ENCODE results near the gene ZNF660.
"Not testable (repeated sequence)": the region's sequence is repeated elsewhere in the genome, so short reads cannot be mapped to it uniquely, and the experiment has no call there.

Gene ZNF660

DNA sequence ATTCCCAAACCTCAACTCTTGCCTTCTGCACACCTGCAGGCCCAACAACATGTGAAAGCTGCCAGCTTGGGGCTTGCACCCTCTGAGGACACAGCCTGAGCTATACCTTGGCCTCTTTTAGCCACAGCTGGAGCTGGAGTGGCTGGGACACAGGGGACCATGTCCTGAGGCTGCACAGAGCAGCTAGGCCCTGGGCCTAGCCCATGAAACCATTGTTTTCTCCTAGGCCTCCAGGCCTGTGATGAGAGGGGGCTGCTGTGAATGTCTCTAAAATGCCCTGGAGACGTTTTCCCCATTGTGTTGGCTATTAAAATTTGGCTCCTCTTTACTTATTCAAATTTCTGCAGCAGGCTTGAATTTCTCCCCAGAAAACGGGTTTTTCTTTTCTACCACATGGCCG lies 22.6 kb upstream of the ZNF660 start:
- no peak overlapping the region for H3K4me3 ChIP-seq (ENCODE audit: low read depth, low read length)
- TF ChIP-seq CTCF (IDR thresholded peaks at IDR 0.05; ENCODE audit: low read depth, low read length) = no peak

GRCh38 chr3:44568561-44568960 lies 16.2 kb upstream of the ZNF660 start:
- no peak for TF ChIP-seq CTCF (IDR thresholded peaks at IDR 0.05; ENCODE audit: low read depth, low read length)
- H3K4me3 ChIP-seq (ENCODE audit: low read depth, low read length) = no peak overlapping the region

DNA sequence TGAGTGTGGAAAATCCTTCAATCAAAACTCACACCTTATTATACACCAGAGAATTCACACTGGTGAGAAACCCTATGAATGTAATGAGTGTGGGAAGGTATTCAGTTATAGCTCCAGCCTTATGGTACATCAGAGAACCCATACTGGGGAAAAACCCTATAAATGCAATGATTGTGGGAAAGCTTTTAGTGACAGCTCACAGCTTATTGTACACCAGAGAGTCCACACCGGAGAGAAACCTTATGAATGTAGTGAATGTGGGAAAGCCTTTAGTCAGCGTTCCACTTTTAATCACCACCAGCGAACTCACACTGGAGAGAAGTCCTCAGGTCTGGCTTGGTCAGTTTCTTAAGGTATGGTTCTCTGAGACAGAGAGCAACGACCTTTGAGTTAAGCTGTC lies 13.7 kb upstream of the ZNF660 start:
- no peak overlapping the region for H3K4me3 ChIP-seq (ENCODE audit: low read depth, low read length)
- TF ChIP-seq CTCF (IDR thresholded peaks at IDR 0.05; ENCODE audit: low read depth, low read length) = no peak

GRCh38 chr3:44576613-44577012 lies 8.2 kb upstream of the ZNF660 start:
- TF ChIP-seq CTCF (IDR thresholded peaks at IDR 0.05; ENCODE audit: low read depth, low read length) = no peak
- H3K4me3 ChIP-seq (ENCODE audit: low read depth, low read length) = no peak overlapping the region

DNA sequence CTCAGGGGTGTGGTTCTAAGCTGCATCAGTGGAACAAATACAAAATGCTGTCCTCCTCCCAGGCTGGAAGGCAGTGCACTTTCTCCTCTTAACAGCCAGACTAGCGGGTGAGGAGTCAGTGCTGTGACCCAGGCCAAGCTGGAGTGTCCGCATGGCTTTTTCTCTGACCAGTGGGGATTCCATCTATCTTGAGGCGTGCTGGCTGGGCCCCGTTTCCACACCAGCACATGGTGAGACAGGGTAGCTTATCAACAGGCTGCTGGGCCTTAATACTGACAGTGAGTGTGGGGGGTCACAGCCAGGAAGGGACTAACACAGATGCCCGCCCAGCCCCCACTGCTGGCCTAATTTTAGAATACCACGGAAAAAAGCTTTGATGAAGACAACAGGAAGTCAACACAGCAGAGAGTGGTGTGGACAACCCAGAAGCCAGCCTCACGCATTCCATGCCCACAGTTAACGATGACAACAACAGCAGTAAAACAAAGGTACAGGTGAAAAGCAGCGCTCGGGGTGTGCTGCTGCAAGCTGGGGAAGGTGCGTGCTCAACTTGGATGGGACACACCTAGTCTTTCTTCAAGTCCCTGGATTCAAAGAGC lies 7.3 kb upstream of the ZNF660 start:
- H3K4me3 ChIP-seq (ENCODE audit: low read depth, low read length) = not testable (repeated sequence)

DNA sequence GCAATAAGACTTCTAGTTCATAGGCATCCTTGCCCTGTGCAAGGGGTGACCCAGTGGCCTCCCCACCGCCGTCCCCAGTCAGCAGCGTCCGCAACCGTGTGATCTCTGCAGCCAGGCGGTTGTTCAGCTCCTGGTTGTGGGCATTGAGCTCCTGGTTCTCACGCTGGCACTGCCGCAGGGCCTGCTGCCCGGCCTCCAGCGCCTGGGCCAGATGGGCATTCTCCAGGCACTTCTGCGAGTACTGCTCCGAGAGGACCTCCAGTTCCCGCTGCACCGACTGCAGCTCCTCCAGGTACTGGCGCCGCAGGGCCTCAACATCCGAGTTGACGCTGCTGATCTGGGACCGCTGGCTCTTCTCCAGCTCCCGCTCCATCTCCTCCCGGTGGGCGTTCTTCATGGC lies 6.4 kb upstream of the ZNF660 start:
- not testable (repeated sequence) for H3K4me3 ChIP-seq (ENCODE audit: low read depth, low read length)

GRCh38 chr3:44578924-44579515 lies 5.7 kb upstream of the ZNF660 start:
- not testable (repeated sequence) for H3K4me3 ChIP-seq (ENCODE audit: low read depth, low read length)

GRCh38 chr3:44579749-44580148 lies 5.0 kb upstream of the ZNF660 start:
- H3K4me3 ChIP-seq (ENCODE audit: low read depth, low read length) = not testable (repeated sequence)

- not testable (repeated sequence) for H3K4me3 ChIP-seq (ENCODE audit: low read depth, low read length)
These were observed 3.8 kb upstream of the ZNF660 start for GRCh38 chr3:44580971-44581370.

- TF ChIP-seq CTCF (IDR thresholded peaks at IDR 0.05; ENCODE audit: low read depth, low read length) = no peak
- H3K4me3 ChIP-seq (ENCODE audit: low read depth, low read length) = no peak overlapping the region
These were observed 11.9 kb downstream of the ZNF660 start for GRCh38 chr3:44596621-44597020.
